ENCODE data around the gene FAM25G. TPM values are rescaled to one million over a fixed set of nuclear protein-coding genes. Genes with fewer than 3 reads are reported as not detected.
"Not testable (repeated sequence)": the region's sequence is repeated elsewhere in the genome, so short reads cannot be mapped to it uniquely, and the experiment has no call there.

Gene FAM25G
- polyA plus RNA-seq, 3 donors from 2014 or later, result not detected

DNA sequence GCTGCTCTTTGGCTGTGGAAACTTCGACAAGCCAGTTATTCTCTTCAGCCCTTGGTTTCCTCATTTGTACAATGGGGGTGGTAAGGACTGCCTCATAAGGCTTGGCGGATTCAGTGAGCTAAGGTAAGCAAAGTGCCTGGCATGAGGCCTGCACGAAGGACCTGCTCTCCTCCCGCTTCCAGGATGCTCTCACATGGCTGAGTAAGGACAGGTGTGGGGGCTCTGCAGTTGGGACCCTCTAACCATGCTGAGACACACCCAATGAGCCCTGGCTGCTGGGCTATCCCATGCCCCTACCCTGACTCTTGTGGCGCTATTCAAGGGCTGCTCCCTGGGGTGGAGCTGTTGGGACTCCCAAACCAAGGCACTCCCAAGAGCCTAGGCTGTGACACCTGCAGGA, 16.4 kb downstream of the FAM25G start:
- H3K36me3 Mint-ChIP-seq; H3K9me3 Mint-ChIP-seq; DNase-seq; H3K4me3 Mint-ChIP-seq; H3K27me3 Mint-ChIP-seq (ENCODE audit: low read depth in 3 of 3); H3K4me1 Mint-ChIP-seq; H3K27ac Mint-ChIP-seq: not testable (repeated sequence)

DNA sequence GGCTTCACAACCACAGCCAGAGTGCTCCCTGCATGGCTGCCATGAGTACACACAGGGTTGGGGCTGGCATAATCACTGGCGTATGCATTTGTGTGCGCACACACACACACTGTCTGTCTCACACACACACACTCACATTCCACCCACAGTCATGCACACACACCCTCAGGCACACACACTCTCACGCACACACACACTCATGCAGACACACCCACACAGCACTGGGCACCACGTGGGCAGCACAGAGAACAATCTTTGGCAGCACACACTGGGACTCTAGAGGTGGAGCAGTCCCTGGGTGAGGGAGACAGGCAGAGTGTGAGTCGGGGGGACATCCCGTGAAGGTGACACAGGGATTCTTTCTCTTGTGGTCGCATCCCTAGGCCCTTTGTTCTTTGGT, 18.0 kb downstream of the FAM25G start:
- H3K27ac Mint-ChIP-seq; H3K36me3 Mint-ChIP-seq; H3K27me3 Mint-ChIP-seq (ENCODE audit: low read depth in 3 of 3); H3K4me3 Mint-ChIP-seq; H3K4me1 Mint-ChIP-seq; H3K9me3 Mint-ChIP-seq; DNase-seq: not testable (repeated sequence)

DNA sequence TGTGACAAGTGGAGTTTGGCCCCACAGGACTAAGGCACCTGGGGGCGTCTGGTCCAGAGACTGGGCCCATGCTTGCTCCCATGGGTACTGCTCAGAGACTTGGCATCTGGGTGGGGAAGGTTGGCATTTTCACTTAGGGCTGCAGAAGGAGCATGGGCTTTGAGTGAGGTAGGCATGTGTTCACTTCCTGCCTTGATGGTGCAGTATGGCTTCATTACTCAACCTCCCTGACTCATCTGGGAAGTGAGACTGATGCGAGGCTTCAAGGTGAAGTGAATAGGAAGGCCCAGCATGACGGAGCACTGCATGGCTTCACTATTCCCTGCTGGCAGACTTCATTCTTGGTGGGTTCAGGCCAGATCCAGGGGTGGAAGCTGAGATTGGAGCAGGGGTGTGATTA, 18.9 kb downstream of the FAM25G start:
- not testable (repeated sequence) for H3K27me3 Mint-ChIP-seq (ENCODE audit: low read depth in 3 of 3); H3K4me3 Mint-ChIP-seq; H3K4me1 Mint-ChIP-seq; H3K27ac Mint-ChIP-seq; H3K9me3 Mint-ChIP-seq; DNase-seq; H3K36me3 Mint-ChIP-seq

DNA sequence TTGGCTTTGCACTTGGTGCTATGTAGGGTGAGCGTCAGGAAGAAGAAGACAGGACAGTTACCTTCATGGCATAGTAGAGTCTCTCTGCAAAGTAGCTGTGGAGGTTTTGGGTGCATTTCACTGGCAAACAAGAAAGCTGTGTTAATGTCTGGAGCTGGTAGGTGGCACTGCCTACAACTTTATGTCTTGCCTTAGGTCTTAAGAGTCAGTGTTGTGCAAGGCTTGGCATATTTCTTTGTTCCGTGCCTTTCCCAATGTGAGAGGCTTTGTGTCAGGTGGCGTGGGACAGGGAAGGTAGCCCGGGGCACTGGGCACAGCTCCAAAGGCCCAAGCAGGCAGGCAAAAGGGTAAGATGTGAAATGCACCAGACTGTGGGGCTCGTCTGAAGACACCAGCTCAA, 19.4 kb downstream of the FAM25G start:
- not testable (repeated sequence) for H3K27ac Mint-ChIP-seq; H3K27me3 Mint-ChIP-seq (ENCODE audit: low read depth in 3 of 3); H3K9me3 Mint-ChIP-seq; H3K4me3 Mint-ChIP-seq; H3K36me3 Mint-ChIP-seq; DNase-seq; H3K4me1 Mint-ChIP-seq

DNA sequence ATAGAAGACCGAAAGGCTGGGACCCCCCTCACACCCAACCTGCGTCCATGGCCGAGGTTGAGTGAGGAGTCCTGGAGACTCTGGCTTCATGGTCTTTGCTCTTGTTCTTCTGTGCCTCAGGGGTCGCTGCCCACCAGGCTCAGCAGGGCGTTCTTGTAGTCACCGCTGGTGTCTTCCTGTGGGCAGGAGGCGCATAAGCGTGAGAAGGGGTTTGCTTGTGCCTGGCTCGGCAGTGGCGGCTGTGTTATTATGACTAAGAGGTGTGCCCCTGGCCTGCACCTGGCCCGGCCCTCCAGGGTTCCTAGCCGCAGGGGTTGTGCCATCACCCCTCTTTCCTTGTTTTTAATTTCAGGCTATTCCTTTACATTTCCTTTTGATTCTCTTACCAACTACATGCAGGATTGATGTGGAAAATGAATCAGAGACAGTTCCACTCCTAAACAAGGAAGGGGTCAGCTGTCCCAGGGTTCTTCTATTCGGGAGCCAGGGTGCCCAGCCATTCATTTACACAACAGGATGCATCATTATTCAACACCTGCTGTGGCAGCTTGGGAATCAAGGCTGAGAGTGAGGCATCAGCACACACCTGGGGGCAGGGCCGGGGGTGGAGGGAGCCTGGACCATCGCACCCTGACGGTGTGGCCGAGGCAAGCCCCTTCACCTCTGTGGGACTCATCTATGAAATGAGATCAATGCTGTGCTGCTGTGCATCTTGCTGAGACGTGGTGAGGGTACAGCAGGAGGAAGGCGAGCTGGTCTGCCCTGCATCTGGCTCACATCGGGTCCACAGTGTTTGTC, 22.6 kb downstream of the FAM25G start:
- H3K27ac Mint-ChIP-seq; H3K4me1 Mint-ChIP-seq; H3K9me3 Mint-ChIP-seq; H3K4me3 Mint-ChIP-seq; DNase-seq; H3K27me3 Mint-ChIP-seq (ENCODE audit: low read depth in 3 of 3); H3K36me3 Mint-ChIP-seq: not testable (repeated sequence)

DNA sequence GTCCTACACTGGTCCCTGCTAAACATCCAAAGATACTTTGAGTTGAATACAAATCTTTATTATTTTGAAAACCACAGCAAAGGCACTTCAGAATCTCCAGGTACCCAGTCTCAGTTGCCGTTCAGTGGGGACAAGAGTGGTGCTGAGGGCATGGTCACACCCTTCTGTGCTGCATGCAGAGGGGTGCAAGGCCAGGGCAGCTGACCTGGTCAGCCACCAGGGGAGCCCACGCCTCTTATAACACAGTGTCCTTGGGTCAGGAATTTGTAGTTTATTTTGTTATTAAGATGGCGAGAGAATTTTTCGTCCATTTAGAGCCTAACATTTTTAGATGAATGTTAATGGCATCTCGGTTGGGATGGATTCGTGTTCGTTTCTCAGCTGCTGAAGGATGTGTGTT, 23.5 kb downstream of the FAM25G start:
- H3K9me3 Mint-ChIP-seq; H3K27ac Mint-ChIP-seq; H3K27me3 Mint-ChIP-seq (ENCODE audit: low read depth in 3 of 3); DNase-seq; H3K4me1 Mint-ChIP-seq; H3K36me3 Mint-ChIP-seq; H3K4me3 Mint-ChIP-seq: not testable (repeated sequence)

DNA sequence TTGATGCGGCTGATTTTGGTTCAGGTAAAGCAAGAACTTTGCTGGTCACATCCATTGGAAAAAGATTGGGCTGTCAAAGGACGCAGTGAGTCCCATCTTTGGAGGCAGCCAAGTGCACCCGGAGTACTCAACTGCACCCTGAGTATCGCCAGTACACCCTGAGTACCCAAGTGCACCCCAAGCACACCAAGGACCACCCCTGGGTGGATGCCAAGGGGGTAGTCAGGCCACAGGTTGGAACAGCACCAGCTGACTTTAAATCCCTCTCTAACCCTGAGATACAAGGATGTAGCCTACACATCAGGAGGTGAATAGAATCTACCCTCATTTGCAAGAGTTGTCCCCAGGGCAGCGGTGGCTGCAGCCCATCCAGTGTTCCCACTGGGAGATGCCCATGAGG, 24.0 kb downstream of the FAM25G start:
- not testable (repeated sequence) for H3K27ac Mint-ChIP-seq; DNase-seq; H3K9me3 Mint-ChIP-seq; H3K4me3 Mint-ChIP-seq; H3K4me1 Mint-ChIP-seq; H3K27me3 Mint-ChIP-seq (ENCODE audit: low read depth in 3 of 3); H3K36me3 Mint-ChIP-seq

DNA sequence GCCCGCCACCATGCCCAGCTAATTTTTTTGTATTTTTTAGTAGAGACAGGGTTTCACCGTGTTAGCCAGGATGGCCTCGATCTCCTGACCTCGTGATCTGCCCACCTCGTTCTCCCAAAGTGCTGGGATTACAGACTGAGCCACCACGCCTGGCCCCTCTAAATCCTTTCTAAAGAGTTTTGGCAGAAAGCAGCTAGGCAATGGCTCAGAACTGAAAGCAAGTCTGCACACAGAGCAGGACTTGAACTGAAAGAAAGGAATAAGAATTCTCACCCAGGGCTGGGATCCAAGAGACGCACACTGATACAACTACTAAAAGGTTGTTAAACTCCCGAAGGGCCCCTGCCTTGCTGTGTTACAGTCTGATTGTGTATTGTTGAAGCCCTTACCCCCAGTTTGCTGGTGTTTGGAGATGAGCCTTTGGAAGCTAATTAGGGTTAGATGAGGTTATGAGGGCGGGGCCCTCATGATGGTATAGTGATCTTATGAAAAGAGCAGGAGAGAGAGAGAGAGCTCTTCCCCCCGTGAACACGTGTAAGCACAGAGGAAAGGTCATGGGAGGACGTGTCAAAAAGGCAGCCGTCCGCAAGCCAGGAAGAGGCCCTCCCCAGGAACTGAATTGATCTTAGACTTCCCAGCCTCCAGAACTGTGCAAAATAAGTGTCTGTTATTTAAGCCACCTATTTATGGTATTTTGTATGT, 26.1 kb downstream of the FAM25G start:
- H3K27me3 Mint-ChIP-seq (ENCODE audit: low read depth in 3 of 3); H3K4me1 Mint-ChIP-seq; H3K9me3 Mint-ChIP-seq; H3K36me3 Mint-ChIP-seq; H3K27ac Mint-ChIP-seq; H3K4me3 Mint-ChIP-seq; DNase-seq: not testable (repeated sequence)

DNA sequence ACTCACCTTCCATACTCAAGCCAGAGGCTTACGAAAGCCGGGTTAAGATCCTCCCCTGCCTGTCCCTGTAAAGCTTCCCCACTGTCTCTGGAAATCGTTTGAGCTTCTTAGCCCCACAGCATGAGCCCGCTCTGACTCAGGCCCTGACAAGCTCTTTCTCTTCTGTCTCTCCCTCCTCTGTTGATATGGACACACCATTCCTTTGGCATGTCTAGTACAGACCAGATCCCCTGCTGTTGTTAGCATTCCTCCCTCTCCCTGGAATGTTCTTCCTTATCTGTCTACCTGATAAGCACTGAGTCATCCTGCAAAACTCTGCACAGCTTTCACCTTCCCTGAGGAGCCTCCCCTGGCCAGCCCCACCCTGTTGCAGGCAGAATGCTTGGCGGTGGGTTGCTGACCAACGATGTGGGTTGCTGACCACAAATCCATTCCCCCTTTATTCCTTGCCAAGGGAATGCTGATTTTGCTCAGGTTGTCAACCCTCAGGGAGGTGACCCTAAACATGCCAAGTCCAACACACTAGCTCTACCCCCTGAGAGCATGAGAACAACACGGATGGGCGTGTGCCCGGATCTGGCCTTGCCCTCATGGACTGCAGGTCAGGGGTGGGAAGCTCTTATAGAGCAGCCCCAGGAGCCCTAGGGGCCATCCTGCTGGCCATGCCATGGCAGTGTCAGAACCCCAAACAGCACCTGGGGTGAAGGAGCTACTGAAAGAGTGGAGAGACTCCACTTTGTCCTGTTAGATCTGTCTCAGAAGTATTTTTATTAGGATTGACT, 28.7 kb downstream of the FAM25G start:
- not testable (repeated sequence) for H3K36me3 Mint-ChIP-seq; H3K4me3 Mint-ChIP-seq; DNase-seq; H3K9me3 Mint-ChIP-seq; H3K4me1 Mint-ChIP-seq; H3K27ac Mint-ChIP-seq; H3K27me3 Mint-ChIP-seq (ENCODE audit: low read depth in 3 of 3)

DNA sequence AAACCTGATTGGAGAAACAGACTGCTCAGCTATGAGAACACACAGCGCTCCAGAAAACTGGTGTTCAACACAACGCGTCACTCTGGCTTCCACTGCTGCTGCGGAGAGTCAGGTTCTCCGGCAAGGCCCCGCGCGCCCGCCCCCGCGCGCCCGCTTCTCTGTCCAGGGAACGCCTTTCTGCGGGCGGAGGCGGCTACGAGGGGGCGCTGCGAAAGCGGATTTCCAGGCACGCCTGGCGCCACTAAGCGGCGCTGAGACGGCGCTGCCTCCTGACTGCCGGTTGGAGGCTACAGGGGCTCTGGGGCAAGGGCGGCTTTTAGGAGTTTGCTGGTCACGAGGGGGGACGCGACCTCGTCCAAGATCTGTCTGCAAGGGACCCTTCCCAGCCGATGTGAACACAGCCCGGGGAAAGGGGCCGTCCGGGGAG, 30.2 kb downstream of the FAM25G start:
- DNase-seq; H3K4me3 Mint-ChIP-seq; H3K4me1 Mint-ChIP-seq; H3K9me3 Mint-ChIP-seq; H3K36me3 Mint-ChIP-seq; H3K27me3 Mint-ChIP-seq (ENCODE audit: low read depth in 3 of 3); H3K27ac Mint-ChIP-seq: not testable (repeated sequence)

DNA sequence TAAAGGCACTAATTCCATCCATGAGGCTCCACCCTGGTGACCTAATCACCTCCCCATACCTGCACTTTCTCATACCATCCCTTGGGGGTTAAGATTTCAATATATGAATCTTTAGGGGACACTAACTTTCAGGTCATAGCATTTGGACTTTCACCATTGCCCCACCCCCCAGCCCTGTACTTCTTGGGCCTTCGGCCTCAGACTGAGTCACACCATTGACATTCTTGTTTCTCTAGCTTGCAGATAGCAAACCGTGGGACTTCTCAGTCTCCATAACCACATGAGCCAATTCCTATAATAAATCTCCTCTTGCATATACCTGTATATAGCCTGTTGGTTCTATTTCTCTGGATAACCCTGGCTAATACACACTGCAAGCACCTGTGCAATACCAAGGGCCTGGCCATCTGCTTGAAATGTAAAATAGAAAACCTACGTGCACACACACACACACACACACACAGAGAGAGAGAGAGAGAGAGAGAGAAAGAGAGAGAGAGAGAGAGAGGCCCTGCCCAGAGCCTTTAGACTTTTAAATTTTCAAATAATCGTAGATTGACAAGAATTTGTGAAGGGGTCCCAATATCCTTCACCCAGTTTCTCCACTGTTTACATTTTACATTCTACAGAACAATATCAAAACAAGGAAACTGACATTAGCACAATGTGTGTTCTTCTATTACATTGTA, 32.9 kb downstream of the FAM25G start:
- Mint-ChIP-seq H3K36me3 (no peaks in the 10 kb centered on the region), H3K27me3 (ENCODE audit: low read depth in 3 of 3) (peaks cover 0 to 7% (median 4%) of the 10 kb centered on the region in 3 donors), H3K27ac (no peak overlapping the region), H3K9me3 (peaks cover 0 to 1% (median 0%) of the 10 kb centered on the region in 6 donors), H3K4me1 (peaks cover 0 to 1% of the 10 kb centered on the region in 2 donors), H3K4me3 (no peak overlapping the region)
- DNase-seq, result no peak

DNA sequence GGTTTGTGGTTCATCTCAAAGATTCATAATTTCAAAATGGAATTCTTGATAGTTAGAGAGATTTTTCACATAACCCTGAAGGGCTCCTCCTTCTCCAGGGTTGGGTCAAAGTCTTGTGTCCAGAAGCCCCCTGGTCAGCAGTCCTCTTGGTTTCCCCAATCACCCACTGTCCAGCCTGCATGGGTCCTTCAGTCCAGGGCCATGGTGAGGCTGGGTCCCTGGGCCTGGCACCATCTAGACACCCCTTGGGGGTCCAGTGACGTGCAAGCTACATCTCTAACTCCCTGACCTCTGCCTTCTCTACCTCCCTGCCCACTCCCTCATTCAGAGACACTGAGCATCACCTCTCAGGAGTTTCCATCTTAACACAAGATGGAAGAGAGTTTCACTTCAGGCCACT, 33.7 kb downstream of the FAM25G start:
- no peak overlapping the region for H3K27ac Mint-ChIP-seq
- H3K9me3 Mint-ChIP-seq, result peaks cover 0 to 1% (median 0%) of the 10 kb centered on the region in 6 donors
- H3K4me1 Mint-ChIP-seq, result peaks cover 0 to 1% of the 10 kb centered on the region in 2 donors
- no peak overlapping the region for H3K4me3 Mint-ChIP-seq
- H3K36me3 Mint-ChIP-seq, result no peaks in the 10 kb centered on the region
- H3K27me3 Mint-ChIP-seq (ENCODE audit: low read depth in 3 of 3), result peaks cover 0 to 7% (median 4%) of the 10 kb centered on the region in 3 donors
- DNase-seq, result no peak

DNA sequence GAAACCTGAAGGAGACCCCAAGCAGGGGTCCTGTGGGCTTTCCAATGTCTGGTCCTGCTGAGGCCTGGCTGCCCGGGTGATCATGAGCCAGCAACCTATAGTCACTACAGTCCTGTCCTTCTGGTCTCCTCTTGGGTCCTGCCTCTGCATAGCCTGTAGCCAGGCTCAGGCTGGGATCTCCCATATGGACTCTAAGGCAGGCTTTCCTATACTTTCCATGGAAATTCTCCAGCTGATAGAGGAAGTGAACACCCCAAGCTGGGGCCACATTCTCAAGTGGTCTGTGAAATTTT, 34.0 kb downstream of the FAM25G start:
- H3K4me3 Mint-ChIP-seq, result no peak overlapping the region
- no peak overlapping the region for H3K27ac Mint-ChIP-seq
- DNase-seq, result no peak
- H3K36me3 Mint-ChIP-seq, result no peaks in the 10 kb centered on the region
- peaks cover 0 to 1% of the 10 kb centered on the region in 2 donors for H3K4me1 Mint-ChIP-seq
- H3K9me3 Mint-ChIP-seq, result peaks cover 0 to 1% (median 0%) of the 10 kb centered on the region in 6 donors
- H3K27me3 Mint-ChIP-seq (ENCODE audit: low read depth in 3 of 3), result peaks cover 0 to 7% (median 4%) of the 10 kb centered on the region in 3 donors
